Stimulated activated CD4-positive, alpha-beta T cell treated with anti-CD3 and anti-CD28 coated beads, Interleukin-12 subunit alpha, Interleukin-12 subunit beta, amount 100 ng/mL, for 4 hours (primary cell): ENCODE results near the gene EPB41.
"Not testable (repeated sequence)": the region's sequence is repeated elsewhere in the genome, so short reads cannot be mapped to it uniquely, and the experiment has no call there.

Source experiments
- DNase-seq: peaks from one replicate; pipeline ENCODE4 v3.0.0-alpha.2; 2020

Gene EPB41

GRCh38 chr1:28983091-28983490 lies 68.7 kb downstream of the EPB41 start:
- DNase-seq, result no peak

GRCh38 chr1:28983509-28984310 lies 69.3 kb downstream of the EPB41 start:
- no peak for DNase-seq

GRCh38 chr1:28984311-28984684 lies 69.9 kb downstream of the EPB41 start:
- no peak for DNase-seq

- DNase-seq, result no peak
Observed at GRCh38 chr1:28985427-28985826, 71.1 kb downstream of the EPB41 start.

GRCh38 chr1:28986306-28986910 lies 72.0 kb downstream of the EPB41 start:
- DNase-seq, result no peak

- no peak for DNase-seq
Observed at GRCh38 chr1:29002792-29003191, 88.4 kb downstream of the EPB41 start.

- DNase-seq, result no peak
Observed at GRCh38 chr1:29004288-29004687, 89.9 kb downstream of the EPB41 start.

GRCh38 chr1:29004798-29005197 lies 90.4 kb downstream of the EPB41 start:
- no peak for DNase-seq

- DNase-seq, result no peak
Observed at GRCh38 chr1:29011775-29012174, 97.4 kb downstream of the EPB41 start.

- no peak for DNase-seq
Observed at GRCh38 chr1:29017235-29017634, 102.9 kb downstream of the EPB41 start.

- no peak for DNase-seq
Observed at GRCh38 chr1:29017975-29018712, 103.8 kb downstream of the EPB41 start.

- DNase-seq, result no peak
Observed at GRCh38 chr1:29022620-29023019, 108.3 kb downstream of the EPB41 start.

- DNase-seq, result no peak
Observed at GRCh38 chr1:29029667-29030066, 115.3 kb downstream of the EPB41 start.

- DNase-seq, result no peak
Observed at GRCh38 chr1:29032841-29033240, 118.5 kb downstream of the EPB41 start.

GRCh38 chr1:29033829-29034466 lies 119.6 kb downstream of the EPB41 start:
- no peak for DNase-seq

GRCh38 chr1:29043274-29043965 lies 129.1 kb downstream of the EPB41 start:
- no peak for DNase-seq

- no peak for DNase-seq
Observed at GRCh38 chr1:29044010-29044409, 129.6 kb downstream of the EPB41 start.

GRCh38 chr1:29045663-29046062 lies 131.3 kb downstream of the EPB41 start:
- not testable (repeated sequence) for DNase-seq

- no peak for DNase-seq
Observed at GRCh38 chr1:29047142-29047541, 132.8 kb downstream of the EPB41 start.

GRCh38 chr1:29050166-29050565 lies 135.8 kb downstream of the EPB41 start:
- no peak for DNase-seq

GRCh38 chr1:29052100-29052499 lies 137.7 kb downstream of the EPB41 start:
- DNase-seq, result no peak

GRCh38 chr1:29052941-29053340 lies 138.6 kb downstream of the EPB41 start:
- DNase-seq, result no peak

- DNase-seq, result no peak
Observed at GRCh38 chr1:29055160-29055559, 140.8 kb downstream of the EPB41 start.
